Motor neuron (in vitro differentiated cells): Measurements from ENCODE around the gene EPSTI1. TPM values are rescaled to one million over a fixed set of nuclear protein-coding genes. Genes with fewer than 3 reads are reported as not detected.

Experiments used
- ATAC-seq, 8 experiments: fragments of 200-7000 bp; cut with Tn5 transposase; replicated peaks in 6 of 8; 2 replicates each; pipeline ENCODE4 v1.8.0; 2021; ENCODE audit warnings: mild to moderate bottlenecking in 8 of 8, moderate library complexity in 8 of 8
- H3K27ac ChIP-seq, 2 donors: fragments of 250-450 bp; sonication (Bioruptor Pico); 2 replicates each; pipeline ENCODE4 v1.9.0; 2021; ENCODE audit warnings: antibody characterized with exemption in 2 of 2, mild to moderate bottlenecking in 2 of 2, moderate library complexity in 1 of 2
- H3K4me1 ChIP-seq, 2 donors: fragments of 250-450 bp; sonication (Bioruptor Pico); replicated peaks in 1 of 2; 2 replicates each; pipeline ENCODE4 v1.6.1; 2021; ENCODE audit warnings: antibody characterized with exemption in 2 of 2, mild to moderate bottlenecking in 2 of 2, moderate library complexity in 1 of 2
- H3K4me3 ChIP-seq, 5 donors: fragments of 250-450 bp; sonication (Bioruptor Pico); 2 replicates each; pipeline ENCODE4 v1.9.0; 2021; ENCODE audit warnings: antibody characterized with exemption in 5 of 5, mild to moderate bottlenecking in 5 of 5, moderate library complexity in 4 of 5
- WGBS, 10 experiments: fragments of 450-650 bp; shearing (Covaris generic); methylation state at CpG; one replicate each; pipeline ENCODE4 v1.0.0; 2022; 5-methylcytosine and 5-hydroxymethylcytosine counted together
- in situ Hi-C, 9 experiments: fragments of 400-800 bp; cut with MboI; loops; one replicate each; pipeline ENCODE4 v1.15.0; 2021; ENCODE audit warnings: low sequenced_read_pairs in 9 of 9, low pct_unique_long_range_greater_than_20kb in 2 of 9; ENCODE audit not compliant: unreplicated experiment in 9 of 9
- total RNA-seq, 8 experiments: library from RNA; unstranded; fragments of 300-600 nt; gene quantifications; 2 replicates each; pipeline versions ENCODE4 v1.2.3 to v1.2.4, GENCODE V29; 2022

EPSTI1 gene
- total RNA-seq, 8 experiments from 2014 or later, result 0.05 to 8.8 (median 0.40) TPM

- Histone ChIP-seq H3K4me3 (no peak overlapping the region), H3K27ac (no peak overlapping the region), H3K4me1 (peaks cover 18 to 29% of the 10 kb centered on the region in 2 donors)
- in situ Hi-C loops, result no loop called here
- peak in 3 of 8 experiments; percentile 7 to 68 (median 8) for ATAC-seq
- WGBS, 10 experiments, result 0 to 67% (median 39%) methylated on average over 1 to 4 of the region's 4 CpGs
These were observed 97.2 kb downstream of the EPSTI1 start for GRCh38 chr13:42894765-42895243.

DNA sequence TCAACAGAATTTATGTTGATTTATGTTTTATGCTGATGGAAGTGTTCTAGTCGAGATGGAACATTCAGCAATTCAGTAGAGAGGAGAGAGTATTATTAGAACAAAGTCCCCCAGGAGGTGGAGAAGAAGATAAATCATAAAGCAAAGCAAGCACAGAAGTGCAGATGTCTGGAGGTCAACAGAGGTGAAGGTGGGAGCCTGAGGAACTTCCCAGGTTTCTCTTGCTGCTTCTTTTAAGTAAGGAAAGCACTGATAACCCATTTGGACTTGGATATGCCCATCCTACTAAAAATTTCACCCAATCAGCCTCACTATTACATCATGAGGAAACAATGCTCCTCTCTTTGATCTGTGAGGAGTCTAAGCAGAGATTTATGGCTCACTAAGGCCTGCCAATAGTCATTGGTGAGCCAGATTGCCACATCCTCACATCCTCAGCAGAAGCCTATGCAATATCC, 98.8 kb downstream of the EPSTI1 start:
- Histone ChIP-seq H3K27ac (peak overlapping the region in 1 of 2 donors; percentile 3), H3K4me3 (no peak overlapping the region), H3K4me1 (peaks cover 18 to 29% of the 10 kb centered on the region in 2 donors)
- 0 to 7% (median 0%) methylated on average over 1 of the region's 1 CpG; no CpG with 5 or more reads in 2 of the 10 experiments for WGBS, 10 experiments
- ATAC-seq, result peak; percentile 41 to 82 (median 74)
- in situ Hi-C loops, result no loop called here

DNA sequence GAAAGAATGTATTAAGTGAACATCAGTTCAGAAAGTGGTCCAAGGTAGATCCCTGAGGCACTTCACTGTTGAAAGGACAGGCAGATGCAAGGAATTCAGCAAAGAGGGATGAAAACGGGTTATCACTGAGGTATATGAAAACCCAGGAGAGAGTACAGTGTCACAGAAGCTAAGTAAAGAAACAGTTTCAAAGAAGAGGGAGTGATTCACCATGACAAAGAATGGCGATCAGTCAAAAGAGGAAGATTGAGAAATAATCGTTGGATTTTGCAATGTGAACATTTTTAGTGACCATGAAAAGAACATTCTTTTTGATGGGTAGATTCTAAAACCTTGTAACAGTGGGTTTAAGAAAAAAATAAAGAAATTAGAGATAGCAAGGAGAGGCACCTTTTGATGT, 99.3 kb downstream of the EPSTI1 start:
- H3K4me3 ChIP-seq, result no peak overlapping the region
- 13 to 100% (median 71%) methylated on average over 2 to 3 of the region's 3 CpGs for WGBS, 10 experiments
- in situ Hi-C loops, result no loop called here
- peak overlapping the region in 1 of 2 donors; percentile 3 for H3K27ac ChIP-seq
- peaks cover 18 to 29% of the 10 kb centered on the region in 2 donors for H3K4me1 ChIP-seq
- ATAC-seq, result peak in 2 of 8 experiments; percentile 21 to 26

- ATAC-seq, result no peak
- 39 to 100% (median 90%) methylated on average over 1 to 3 of the region's 3 CpGs; no CpG with 5 or more reads in 1 of the 10 experiments for WGBS, 10 experiments
- Histone ChIP-seq H3K27ac (no peak overlapping the region), H3K4me3 (no peak overlapping the region), H3K4me1 (peaks cover 18 to 29% of the 10 kb centered on the region in 2 donors)
- in situ Hi-C loops, result no loop called here
These were observed 100.5 kb downstream of the EPSTI1 start for GRCh38 chr13:42891591-42891990.

DNA sequence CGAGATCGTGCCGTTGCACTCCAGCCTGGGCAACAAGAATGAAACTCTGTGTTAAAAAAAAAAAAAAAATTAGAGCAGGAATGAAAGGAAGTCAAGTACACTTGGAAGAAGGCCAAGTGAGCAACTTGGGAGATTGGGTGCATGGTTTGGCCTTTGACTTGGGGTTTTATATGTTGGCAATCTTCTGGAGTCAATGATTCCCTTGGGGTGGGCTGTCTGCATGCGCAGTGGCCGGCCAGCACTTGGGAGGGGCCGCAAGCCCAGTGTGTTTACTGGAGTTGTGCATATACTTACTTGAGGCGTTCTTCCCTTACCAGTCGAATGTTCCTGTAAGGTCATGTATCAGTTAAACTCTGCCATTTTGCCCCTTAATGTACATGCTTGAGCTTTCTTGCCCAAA, 106.7 kb downstream of the EPSTI1 start:
- peaks cover 6 to 36% of the 10 kb centered on the region in 2 donors for H3K4me1 ChIP-seq
- no peak overlapping the region for H3K4me3 ChIP-seq
- ATAC-seq, result no peak
- 87 to 100% (median 95%) methylated on average over 1 to 6 of the region's 8 CpGs; no CpG with 5 or more reads in 2 of the 10 experiments for WGBS, 10 experiments
- no peak overlapping the region for H3K27ac ChIP-seq
- in situ Hi-C loops, result no loop called here

- peak; percentile 99 to 100 (median 100) for ATAC-seq
- Histone ChIP-seq H3K27ac (peak overlapping the region in 1 of 2 donors; percentile 14), H3K4me1 (peaks cover 10 to 40% of the 10 kb centered on the region in 2 donors), H3K4me3 (no peak overlapping the region)
- 5 to 100% (median 29%) methylated on average over 1 to 6 of the region's 6 CpGs; no CpG with 5 or more reads in 1 of the 10 experiments for WGBS, 10 experiments
- in situ Hi-C loops, result no loop called here
These were observed 108.1 kb downstream of the EPSTI1 start for GRCh38 chr13:42883771-42884467.

DNA sequence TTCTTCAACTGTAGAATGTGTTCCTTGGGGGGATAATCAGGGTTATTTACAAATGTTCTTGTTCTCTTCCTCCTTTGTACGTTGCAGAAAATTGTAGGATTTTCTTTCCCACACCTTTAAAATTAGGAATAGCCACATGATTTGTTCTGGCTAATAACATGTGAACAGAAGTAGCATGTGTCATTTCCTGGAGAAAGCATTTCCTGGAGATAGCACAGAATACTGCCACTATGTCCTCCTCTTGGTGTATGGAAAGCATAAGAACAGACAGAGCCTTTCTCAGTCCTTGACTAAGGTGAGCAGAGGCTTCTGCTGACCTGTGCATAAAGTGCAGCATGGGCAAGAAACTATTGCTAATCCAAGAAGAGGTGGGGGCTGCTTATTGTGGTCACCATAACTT, 108.9 kb downstream of the EPSTI1 start:
- Histone ChIP-seq H3K27ac (peak overlapping the region in 1 of 2 donors; percentile 0), H3K4me1 (peaks cover 10 to 40% of the 10 kb centered on the region in 2 donors), H3K4me3 (no peak overlapping the region)
- peak in 3 of 8 experiments; percentile 2 to 12 (median 4) for ATAC-seq
- in situ Hi-C loops, result no loop called here
- WGBS, 10 experiments, result 40 to 100% (median 86%) methylated on average over 1 of the region's 1 CpG; no CpG with 5 or more reads in 3 of the 10 experiments

GRCh38 chr13:42880056-42880605, 111.9 kb downstream of the EPSTI1 start:
- Histone ChIP-seq H3K27ac (no peak overlapping the region), H3K4me3 (no peak overlapping the region), H3K4me1 (peaks cover 28 to 56% of the 10 kb centered on the region in 2 donors)
- WGBS, 10 experiments, result 0 to 93% (median 59%) methylated on average over 2 to 8 of the region's 8 CpGs
- ATAC-seq, result peak in 1 of 8 experiments; percentile 5
- in situ Hi-C loops, result no loop called here

- in situ Hi-C loops, result no loop called here
- no peak for ATAC-seq
- Histone ChIP-seq H3K4me1 (peaks cover 23 to 48% of the 10 kb centered on the region in 2 donors), H3K27ac (no peak overlapping the region), H3K4me3 (no peak overlapping the region)
- WGBS, 10 experiments, result 38 to 100% (median 83%) methylated on average over 1 to 3 of the region's 3 CpGs; no CpG with 5 or more reads in 1 of the 10 experiments
These were observed 113.3 kb downstream of the EPSTI1 start for GRCh38 chr13:42878721-42879120.

DNA sequence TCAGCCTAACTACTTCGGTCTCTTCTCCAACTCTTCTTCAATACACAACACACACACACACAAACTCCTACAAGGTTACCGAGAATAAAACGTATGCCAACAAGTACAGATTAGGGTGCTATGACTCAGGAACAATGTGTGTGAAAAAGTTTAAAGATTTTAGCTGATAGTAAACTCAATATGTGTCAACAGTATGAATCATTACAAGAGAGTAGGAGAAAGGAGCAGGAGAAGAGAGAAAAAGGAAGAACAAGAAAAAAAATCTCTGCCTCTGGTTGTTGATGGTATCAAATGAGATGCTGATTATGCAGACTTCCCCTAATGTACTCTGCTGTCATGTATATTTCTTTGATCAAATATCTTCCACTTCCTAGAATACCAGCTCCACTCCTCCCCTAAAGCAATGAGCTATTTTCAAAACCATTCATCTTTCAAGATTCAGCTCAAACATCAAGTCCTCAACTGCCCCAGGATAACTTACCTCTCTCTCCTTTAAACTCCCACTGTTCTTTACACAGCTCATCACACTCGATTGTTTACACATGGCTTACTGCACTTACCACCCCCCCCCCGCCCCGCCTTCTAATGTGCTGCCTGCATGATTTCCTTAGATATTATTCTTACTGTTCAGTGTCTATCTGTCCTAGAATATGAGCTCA, 115.0 kb downstream of the EPSTI1 start:
- peaks cover 23 to 31% of the 10 kb centered on the region in 2 donors for H3K4me1 ChIP-seq
- no peak overlapping the region for H3K4me3 ChIP-seq
- no peak overlapping the region for H3K27ac ChIP-seq
- WGBS, 10 experiments, result 7 to 95% (median 85%) methylated on average over 2 to 4 of the region's 6 CpGs; no CpG with 5 or more reads in 4 of the 10 experiments
- in situ Hi-C loops, result no loop called here
- peak in 6 of 8 experiments; percentile 31 to 75 (median 56) for ATAC-seq

- no peak overlapping the region for H3K4me3 ChIP-seq
- no peak overlapping the region for H3K27ac ChIP-seq
- peaks cover 23 to 25% of the 10 kb centered on the region in 2 donors for H3K4me1 ChIP-seq
- 0 to 80% (median 17%) methylated on average over 1 of the region's 1 CpG; no CpG with 5 or more reads in 6 of the 10 experiments for WGBS, 10 experiments
- in situ Hi-C loops, result no loop called here
- ATAC-seq, result peak in 1 of 8 experiments; percentile 38
These were observed 115.7 kb downstream of the EPSTI1 start for GRCh38 chr13:42876270-42876714.

- WGBS, 10 experiments, result 19 to 92% (median 45%) methylated on average over 2 to 12 of the region's 12 CpGs; no CpG with 5 or more reads in 1 of the 10 experiments
- H3K27ac ChIP-seq, result no peak overlapping the region
- peaks cover 22 to 23% of the 10 kb centered on the region in 2 donors for H3K4me1 ChIP-seq
- H3K4me3 ChIP-seq, result no peak overlapping the region
- peak in 7 of 8 experiments; percentile 26 to 78 (median 67) for ATAC-seq
- in situ Hi-C loops, result no loop called here
These were observed 116.4 kb downstream of the EPSTI1 start for GRCh38 chr13:42875475-42876269.
